Measurements from ENCODE around the gene STXBP5L. TPM values are rescaled to one million over a fixed set of nuclear protein-coding genes. Genes with fewer than 3 reads are reported as not detected.
"Not testable (repeated sequence)": the region's sequence is repeated elsewhere in the genome, so short reads cannot be mapped to it uniquely, and the experiment has no call there.

Gene STXBP5L
- total and polyA plus RNA-seq, 7 donors = under 0.01 to 0.01 TPM; not detected in 5

DNA sequence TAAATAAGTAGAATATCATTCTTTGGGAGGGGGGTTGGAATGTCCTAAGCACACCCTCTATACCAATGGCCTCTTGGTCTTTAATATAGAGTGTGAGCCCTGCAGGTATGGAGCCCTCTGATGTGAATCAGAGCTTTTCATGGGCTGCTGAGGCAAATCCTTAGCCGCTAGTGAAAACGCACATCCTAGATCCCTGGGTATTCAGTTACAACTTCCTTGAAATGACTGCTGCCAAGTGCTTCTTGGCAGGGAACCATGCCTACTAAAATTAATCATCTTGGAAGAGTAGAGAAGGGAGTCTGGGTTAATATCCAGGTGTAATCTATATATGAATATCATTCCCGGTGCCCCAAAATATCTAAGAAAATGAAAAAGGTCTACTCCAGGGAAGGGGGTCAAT is 528.6 kb downstream of the STXBP5L start:
- Histone ChIP-seq H3K9me3 (no peaks in the 10 kb centered on the region), H3K4me3 (no peak overlapping the region), H3K27ac (no peak overlapping the region), H3K36me3 (ENCODE audit: insufficient read depth in 1 of 2, low read depth in 1 of 2) (no peaks in the 10 kb centered on the region), H3K27me3 (ENCODE audit: insufficient read depth in 3 of 3, low read length in 2 of 3) (no peaks in the 10 kb centered on the region), H3K4me1 (no peaks in the 10 kb centered on the region)
- WGBS, 3 donors = 25 to 33% (median 26%) methylated on average over 3 of the region's 3 CpGs
- ATAC-seq = no peak
- no peak for DNase-seq
- intact Hi-C loops (cut with DNase I) = no loop called here
- TF ChIP-seq, protein P1, sequence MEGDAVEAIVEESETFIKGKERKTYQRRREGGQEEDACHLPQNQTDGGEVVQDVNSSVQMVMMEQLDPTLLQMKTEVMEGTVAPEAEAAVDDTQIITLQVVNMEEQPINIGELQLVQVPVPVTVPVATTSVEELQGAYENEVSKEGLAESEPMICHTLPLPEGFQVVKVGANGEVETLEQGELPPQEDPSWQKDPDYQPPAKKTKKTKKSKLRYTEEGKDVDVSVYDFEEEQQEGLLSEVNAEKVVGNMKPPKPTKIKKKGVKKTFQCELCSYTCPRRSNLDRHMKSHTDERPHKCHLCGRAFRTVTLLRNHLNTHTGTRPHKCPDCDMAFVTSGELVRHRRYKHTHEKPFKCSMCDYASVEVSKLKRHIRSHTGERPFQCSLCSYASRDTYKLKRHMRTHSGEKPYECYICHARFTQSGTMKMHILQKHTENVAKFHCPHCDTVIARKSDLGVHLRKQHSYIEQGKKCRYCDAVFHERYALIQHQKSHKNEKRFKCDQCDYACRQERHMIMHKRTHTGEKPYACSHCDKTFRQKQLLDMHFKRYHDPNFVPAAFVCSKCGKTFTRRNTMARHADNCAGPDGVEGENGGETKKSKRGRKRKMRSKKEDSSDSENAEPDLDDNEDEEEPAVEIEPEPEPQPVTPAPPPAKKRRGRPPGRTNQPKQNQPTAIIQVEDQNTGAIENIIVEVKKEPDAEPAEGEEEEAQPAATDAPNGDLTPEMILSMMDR (IDR thresholded peaks at IDR 0.05) = no peak

GRCh38 chr3:121443456-121443855 is 535.5 kb downstream of the STXBP5L start:
- 90 to 100% (median 96%) methylated on average over 1 of the region's 1 CpG for WGBS, 3 donors
- intact Hi-C loops (cut with DNase I) = no loop called here
- H3K27me3 ChIP-seq (ENCODE audit: insufficient read depth in 3 of 3, low read length in 2 of 3) = no peaks in the 10 kb centered on the region
- no peaks in the 10 kb centered on the region for H3K36me3 ChIP-seq (ENCODE audit: insufficient read depth in 1 of 2, low read depth in 1 of 2)
- DNase-seq (no peak), ATAC-seq (no peak)
- no peaks in the 10 kb centered on the region for H3K9me3 ChIP-seq
- no peaks in the 10 kb centered on the region for H3K4me1 ChIP-seq
- no peak overlapping the region for H3K4me3 ChIP-seq
- TF ChIP-seq, protein P1 (IDR thresholded peaks at IDR 0.05) = no peak
- no peak overlapping the region for H3K27ac ChIP-seq

- ATAC-seq; intact Hi-C loops (cut with DNase I): not testable (repeated sequence)
- WGBS, 3 donors = 92 to 95% (median 94%) methylated on average over 12 of the region's 12 CpGs
These were observed 543.7 kb downstream of the STXBP5L start for GRCh38 chr3:121451752-121452151.

GRCh38 chr3:121462565-121462964 is 554.6 kb downstream of the STXBP5L start:
- no peak for ATAC-seq
- intact Hi-C loops (cut with DNase I) = no loop called here

More at GRCh38 chr3:121451752-121452151, 543.7 kb downstream of the STXBP5L start:
- H3K9me3 ChIP-seq; H3K4me3 ChIP-seq; H3K27ac ChIP-seq; H3K27me3 ChIP-seq (ENCODE audit: insufficient read depth in 3 of 3, low read length in 2 of 3); DNase-seq; H3K36me3 ChIP-seq (ENCODE audit: insufficient read depth in 1 of 2, low read depth in 1 of 2); H3K4me1 ChIP-seq: not testable (repeated sequence)

DNA sequence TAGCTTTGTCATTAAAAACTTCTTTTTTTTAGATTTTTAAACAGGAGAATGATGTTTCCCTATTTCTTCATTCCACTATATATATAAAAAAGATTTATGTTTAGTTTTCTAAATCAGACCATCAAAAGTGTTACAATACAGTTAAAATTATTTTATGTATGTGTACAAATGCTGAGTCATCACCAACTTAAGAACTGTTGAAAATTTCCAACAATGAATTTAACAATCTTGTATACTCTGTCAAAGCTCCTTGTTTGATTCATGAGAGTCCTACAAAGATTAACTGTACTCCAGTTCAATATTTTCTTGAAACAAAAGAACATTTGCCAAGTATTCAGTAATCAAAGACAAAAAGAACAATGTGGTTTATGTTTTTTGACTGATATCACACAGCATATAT is 555.7 kb downstream of the STXBP5L start:
- H3K4me1 ChIP-seq = no peaks in the 10 kb centered on the region
- H3K9me3 ChIP-seq = no peaks in the 10 kb centered on the region
- TF ChIP-seq, protein P1 (IDR thresholded peaks at IDR 0.05) = no peak
- H3K27me3 ChIP-seq (ENCODE audit: insufficient read depth in 3 of 3, low read length in 2 of 3) = no peaks in the 10 kb centered on the region
- H3K36me3 ChIP-seq (ENCODE audit: insufficient read depth in 1 of 2, low read depth in 1 of 2) = no peaks in the 10 kb centered on the region
- intact Hi-C loops (cut with DNase I) = no loop called here
- ATAC-seq (no peak), DNase-seq (no peak)
- H3K27ac ChIP-seq = no peak overlapping the region
- no peak overlapping the region for H3K4me3 ChIP-seq

More at GRCh38 chr3:121462565-121462964, 554.6 kb downstream of the STXBP5L start:
- H3K36me3 ChIP-seq (ENCODE audit: insufficient read depth in 1 of 2, low read depth in 1 of 2) = no peaks in the 10 kb centered on the region
- no peak for DNase-seq
- H3K27me3 ChIP-seq (ENCODE audit: insufficient read depth in 3 of 3, low read length in 2 of 3) = no peaks in the 10 kb centered on the region
- H3K9me3 ChIP-seq = no peaks in the 10 kb centered on the region
- H3K4me1 ChIP-seq = no peaks in the 10 kb centered on the region
- H3K4me3 ChIP-seq = no peak overlapping the region
- TF ChIP-seq, protein P1 (IDR thresholded peaks at IDR 0.05) = no peak
- no peak overlapping the region for H3K27ac ChIP-seq
- 95 to 98% (median 96%) methylated on average over 3 of the region's 3 CpGs for WGBS, 3 donors

Measured in psoas muscle (tissue), 8 donors.